ENCODE data around the gene C17orf107.

C17orf107 gene

DNA sequence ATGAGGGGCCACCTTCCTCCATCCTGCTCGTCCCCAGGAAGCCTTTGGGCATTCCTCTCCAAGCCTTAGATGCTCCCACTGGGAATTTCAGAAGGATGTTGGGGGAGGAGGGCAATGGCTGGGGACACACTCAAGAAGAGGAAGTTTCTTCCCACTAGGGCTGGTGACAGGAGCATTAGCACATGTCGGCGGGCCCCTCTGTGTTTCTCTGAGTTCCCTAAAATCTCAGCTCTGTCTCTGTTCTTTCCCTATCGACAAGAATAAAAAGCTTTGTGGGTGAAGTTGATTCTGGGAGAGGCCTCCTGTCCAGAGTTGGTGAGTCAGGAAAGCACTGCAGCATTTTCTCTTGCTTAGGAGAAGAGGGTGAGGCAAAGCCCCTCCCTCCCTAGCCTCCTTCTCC, 19.7 kb upstream of the C17orf107 start:
- no peak overlapping the region for H3K4me3 ChIP-seq (ENCODE audit: low read depth, low read length)
- TF ChIP-seq, protein P1, sequence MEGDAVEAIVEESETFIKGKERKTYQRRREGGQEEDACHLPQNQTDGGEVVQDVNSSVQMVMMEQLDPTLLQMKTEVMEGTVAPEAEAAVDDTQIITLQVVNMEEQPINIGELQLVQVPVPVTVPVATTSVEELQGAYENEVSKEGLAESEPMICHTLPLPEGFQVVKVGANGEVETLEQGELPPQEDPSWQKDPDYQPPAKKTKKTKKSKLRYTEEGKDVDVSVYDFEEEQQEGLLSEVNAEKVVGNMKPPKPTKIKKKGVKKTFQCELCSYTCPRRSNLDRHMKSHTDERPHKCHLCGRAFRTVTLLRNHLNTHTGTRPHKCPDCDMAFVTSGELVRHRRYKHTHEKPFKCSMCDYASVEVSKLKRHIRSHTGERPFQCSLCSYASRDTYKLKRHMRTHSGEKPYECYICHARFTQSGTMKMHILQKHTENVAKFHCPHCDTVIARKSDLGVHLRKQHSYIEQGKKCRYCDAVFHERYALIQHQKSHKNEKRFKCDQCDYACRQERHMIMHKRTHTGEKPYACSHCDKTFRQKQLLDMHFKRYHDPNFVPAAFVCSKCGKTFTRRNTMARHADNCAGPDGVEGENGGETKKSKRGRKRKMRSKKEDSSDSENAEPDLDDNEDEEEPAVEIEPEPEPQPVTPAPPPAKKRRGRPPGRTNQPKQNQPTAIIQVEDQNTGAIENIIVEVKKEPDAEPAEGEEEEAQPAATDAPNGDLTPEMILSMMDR (IDR thresholded peaks at IDR 0.05; ENCODE audit: low read depth, low read length), result no peak

DNA sequence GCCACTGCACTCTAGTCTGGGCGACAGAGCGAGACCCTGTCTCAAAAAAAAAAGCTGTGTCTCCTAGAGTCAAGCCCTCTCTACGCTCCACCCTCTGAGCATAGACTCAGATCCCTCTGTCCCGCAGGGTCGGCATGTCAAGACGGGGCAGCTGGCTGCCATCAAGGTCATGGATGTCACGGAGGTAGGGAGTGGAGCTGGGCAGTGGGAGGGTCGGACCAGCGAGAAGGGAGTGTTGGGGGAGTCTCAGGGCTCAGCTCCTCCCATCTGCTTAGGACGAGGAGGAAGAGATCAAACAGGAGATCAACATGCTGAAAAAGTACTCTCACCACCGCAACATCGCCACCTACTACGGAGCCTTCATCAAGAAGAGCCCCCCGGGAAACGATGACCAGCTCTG, 18.5 kb upstream of the C17orf107 start:
- H3K4me3 ChIP-seq (ENCODE audit: low read depth, low read length), result no peak overlapping the region
- TF ChIP-seq, protein P1 (IDR thresholded peaks at IDR 0.05; ENCODE audit: low read depth, low read length), result no peak

DNA sequence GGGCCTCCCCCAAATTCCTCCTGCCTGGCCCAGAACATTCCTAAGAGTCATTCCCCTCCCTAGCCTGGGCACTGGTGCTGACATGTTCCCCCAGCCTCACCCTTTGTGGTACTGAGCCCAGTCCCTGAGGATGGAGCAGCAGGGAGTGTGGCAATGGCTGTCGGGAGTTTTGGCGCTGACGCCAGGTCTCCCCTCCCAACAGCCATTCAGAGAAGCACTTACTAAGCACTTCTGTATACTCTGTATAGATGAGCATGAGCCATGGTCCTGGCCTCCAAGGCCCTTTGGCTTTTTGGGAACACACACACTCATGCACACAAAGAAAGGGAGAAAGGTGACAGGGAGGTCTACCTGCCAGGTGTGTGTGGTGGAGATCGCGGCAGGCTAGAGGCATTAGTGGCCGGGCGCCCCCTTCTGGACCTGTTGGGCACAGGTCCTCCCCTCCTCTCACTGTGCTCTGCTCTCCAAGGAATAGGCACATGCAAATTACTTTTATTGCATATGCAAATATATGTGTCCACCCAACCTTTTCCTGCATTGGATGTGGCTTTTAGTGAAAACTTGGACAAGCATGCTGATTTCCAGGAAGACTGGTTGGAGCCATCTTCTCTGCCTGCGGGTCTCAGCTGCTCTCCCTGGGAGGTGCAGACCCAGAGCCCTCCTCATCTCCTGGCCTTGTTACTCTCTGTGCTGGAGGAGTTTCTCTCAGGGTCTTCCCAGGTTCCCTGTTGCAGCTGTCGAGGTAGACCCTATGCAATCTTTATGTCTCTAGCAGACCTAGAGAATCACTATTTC, 17.4 kb upstream of the C17orf107 start:
- TF ChIP-seq, protein P1 (IDR thresholded peaks at IDR 0.05; ENCODE audit: low read depth, low read length), result peak; percentile 71
- no peak overlapping the region for H3K4me3 ChIP-seq (ENCODE audit: low read depth, low read length)

DNA sequence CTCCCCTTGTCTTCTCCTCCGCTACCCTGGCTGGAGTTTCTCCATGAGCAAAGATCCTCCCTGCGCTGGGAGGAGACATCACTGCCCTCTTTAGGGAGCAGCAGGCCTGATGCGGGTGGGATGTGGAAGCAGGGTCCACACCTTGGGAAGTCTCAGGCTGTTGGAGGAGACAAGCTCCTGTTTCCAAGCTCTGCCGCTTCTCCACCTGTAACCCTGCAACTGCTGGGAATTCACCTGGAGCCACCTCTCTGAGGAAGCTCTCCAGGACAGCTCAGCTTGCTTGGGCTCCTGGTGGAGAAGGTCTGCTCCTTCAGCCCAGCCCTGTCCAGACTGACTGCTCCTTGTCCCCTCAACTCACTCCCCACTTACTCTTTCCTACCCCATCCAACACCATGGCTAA, 14.8 kb upstream of the C17orf107 start:
- TF ChIP-seq, protein P1 (IDR thresholded peaks at IDR 0.05; ENCODE audit: low read depth, low read length), result no peak
- H3K4me3 ChIP-seq (ENCODE audit: low read depth, low read length), result no peak overlapping the region

DNA sequence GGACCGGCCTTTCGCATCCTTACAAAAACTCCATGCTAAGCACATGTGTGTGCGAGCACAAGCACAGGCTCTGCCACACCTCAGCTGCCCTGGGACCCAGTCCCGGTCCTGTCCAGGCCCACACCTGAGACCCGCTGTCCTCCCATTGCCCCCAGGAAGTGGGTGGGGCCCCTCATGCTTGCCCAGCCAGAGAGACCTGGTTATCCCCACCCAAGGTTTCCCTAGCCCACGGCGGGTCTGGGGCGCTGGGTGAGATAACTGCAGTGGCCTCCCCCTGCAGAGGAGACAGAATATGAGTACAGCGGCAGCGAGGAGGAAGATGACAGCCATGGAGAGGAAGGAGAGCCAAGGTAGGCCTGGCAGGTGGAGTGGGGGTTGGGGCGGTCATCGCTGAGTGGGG, 12.5 kb upstream of the C17orf107 start:
- H3K4me3 ChIP-seq (ENCODE audit: low read depth, low read length), result no peak overlapping the region
- TF ChIP-seq, protein P1 (IDR thresholded peaks at IDR 0.05; ENCODE audit: low read depth, low read length), result no peak

DNA sequence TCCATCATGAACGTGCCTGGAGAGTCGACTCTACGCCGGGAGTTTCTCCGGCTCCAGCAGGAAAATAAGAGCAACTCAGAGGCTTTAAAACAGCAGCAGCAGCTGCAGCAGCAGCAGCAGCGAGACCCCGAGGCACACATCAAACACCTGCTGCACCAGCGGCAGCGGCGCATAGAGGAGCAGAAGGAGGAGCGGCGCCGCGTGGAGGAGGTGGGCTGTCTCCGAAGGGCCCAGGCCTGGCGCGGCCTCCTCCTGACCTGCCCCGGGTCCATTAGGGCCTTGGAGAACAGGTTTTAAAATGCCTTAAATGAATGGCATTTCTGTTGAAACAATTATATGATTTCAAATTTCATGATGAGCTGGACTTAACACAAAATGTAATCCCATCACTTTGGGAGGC, 11.8 kb upstream of the C17orf107 start:
- H3K4me3 ChIP-seq (ENCODE audit: low read depth, low read length), result no peak overlapping the region
- TF ChIP-seq, protein P1 (IDR thresholded peaks at IDR 0.05; ENCODE audit: low read depth, low read length), result no peak

Measured in WI38 (cell line).